OCI-LY3 (cell line): ENCODE data around the gene MEPCE.

ENCODE experiments used
- CTCF ChIP-seq: fragments of 200-600, 300-600 bp; sonication (generic); IDR thresholded peaks from 2 replicates; pipeline ENCODE4 v1.5.1; 2014; ENCODE audit warnings: antibody characterized with exemption, low read length, low read depth
- EZH2phosphoT487 ChIP-seq: fragments of 200-600 bp; shearing (Covaris generic); IDR thresholded peaks from 2 replicates; pipeline ENCODE4 v1.6.1; 2018; ENCODE audit warnings: antibody characterized with exemption, mixed run types, low read depth

GRCh38 chr7:100476101-100476780, 46.6 kb downstream of the MEPCE start:
- TF ChIP-seq CTCF (no peak), EZH2phosphoT487 (no peak)
